HepG2 (cell line): ENCODE measurements around the gene SPN. TPM values are rescaled to one million over a fixed set of nuclear protein-coding genes. Genes with fewer than 3 reads are reported as not detected.

ENCODE experiments used
- ATAC-seq: fragments of 200-7000 bp; cut with Tn5 transposase; 3 replicates; pipeline ENCODE4 v1.9.1; 2020; ENCODE audit warnings: mild to moderate bottlenecking, moderate library complexity
- BruUV-seq: library from RNA; stranded (reverse); fragments of 400-500 nt; replicated peaks from 2 replicates; lab custom pipeline; 2021; lab: Mats Ljungman, UMichigan
- CTCF ChIA-PET: fragments of 300-600 bp; formaldehyde crosslinking; extraction: SDS; loops from one replicate; lab custom pipeline; 2021; ENCODE audit warnings: low total read pairs, inconsistent platforms, low intra/inter-chr PET ratio; lab: Yijun Ruan, JAX
- POLR2A ChIA-PET: fragments of 350-600 bp; sonication (Branson Sonifier 250); formaldehyde crosslinking; loops from one replicate; lab custom pipeline; 2020; ENCODE audit warnings: antibody characterized with exemption, inconsistent platforms; lab: Yijun Ruan, JAX
- DNase-seq: peaks from one replicate; pipeline ENCODE4 v3.0.0-alpha.2; 2015; ENCODE audit warnings: low spot score
- FAIRE-seq: peaks from 3 replicates; lab custom pipeline; 2011; peaks lifted over from hg19 to GRCh38; lab: Jason Lieb, UNC
- H2AFZ ChIP-seq: one replicate; pipeline ENCODE4 v1.6.1; 2011; ENCODE audit warnings: low read length, inconsistent platforms
- H3K27ac ChIP-seq: fragments of 300-600 bp; 3 replicates; pipeline ENCODE4 v1.8.0; 2011; ENCODE audit warnings: mixed run types, mild to moderate bottlenecking, mixed read lengths, low read length, inconsistent platforms; ENCODE audit not compliant: insufficient read depth; ENCODE audit errors: extremely low read length
- H3K27me3 ChIP-seq, 2 experiments: fragments of 200-600 bp in 1 of 2; 2 replicates in 1 of 2; 3 replicates in 1 of 2; pipeline versions ENCODE4 v1.6.0 to v1.8.0; 2011; ENCODE audit warnings: low read length in 2 of 2, mild to moderate bottlenecking in 2 of 2, moderate library complexity in 2 of 2, inconsistent platforms in 1 of 2; ENCODE audit not compliant: insufficient read depth in 2 of 2, control insufficient read depth in 1 of 2
- H3K36me3 ChIP-seq, 2 experiments: fragments of 200-600 bp in 1 of 2; replicated peaks in 1 of 2; 2 replicates in 1 of 2; 3 replicates in 1 of 2; pipeline versions ENCODE4 v1.5.1 to v1.8.0; 2011; ENCODE audit warnings: low read length in 2 of 2, inconsistent platforms in 1 of 2; ENCODE audit not compliant: insufficient read depth in 2 of 2, control insufficient read depth in 1 of 2
- H3K4me1 ChIP-seq: 2 replicates; pipeline ENCODE4 v1.5.1; 2012; ENCODE audit warnings: low read length, inconsistent platforms; ENCODE audit not compliant: insufficient read depth
- H3K4me2 ChIP-seq: 2 replicates; pipeline ENCODE4 v1.6.0; 2011; ENCODE audit warnings: low read depth, low read length, inconsistent platforms
- H3K4me3 ChIP-seq, 3 experiments: fragments of 200-600 bp in 1 of 3; sonication (generic), shearing (Covaris generic) in 1 of 3; replicated peaks in 1 of 3; 2 replicates each; pipeline ENCODE4 v1.5.1; 2011 to 2016; ENCODE audit warnings: low read length in 3 of 3, inconsistent platforms in 2 of 3, low read depth in 2 of 3, mild to moderate bottlenecking in 2 of 3, control low read depth in 1 of 3, mixed read lengths in 1 of 3; ENCODE audit not compliant: insufficient read depth in 1 of 3
- H3K79me2 ChIP-seq: one replicate; pipeline ENCODE4 v1.6.1; 2011; ENCODE audit warnings: low read length, inconsistent platforms; ENCODE audit not compliant: insufficient read depth
- H3K9ac ChIP-seq: 2 replicates; pipeline ENCODE4 v1.6.0; 2011; ENCODE audit warnings: mild to moderate bottlenecking, low read depth, low read length, inconsistent platforms; ENCODE audit not compliant: insufficient read depth
- H3K9me3 ChIP-seq: 2 replicates; pipeline ENCODE4 v1.5.1; 2012; ENCODE audit warnings: mild to moderate bottlenecking, low read length
- H4K20me1 ChIP-seq: 2 replicates; pipeline ENCODE4 v1.6.0; 2011; ENCODE audit warnings: inconsistent platforms, mild to moderate bottlenecking, low read length, moderate library complexity; ENCODE audit not compliant: insufficient read depth
- CCAR2 ChIP-seq: fragments of 200-400 bp; formaldehyde crosslinking; optimal IDR thresholded peaks from 2 replicates; pipeline ENCODE3; 2018; ENCODE audit warnings: low read depth, mild to moderate bottlenecking, low read length, moderate library complexity
- CHD4 ChIP-seq: fragments of 200-600 bp; sonication (generic); IDR thresholded peaks from 2 replicates; pipeline ENCODE4 v1.7.0; 2017; ENCODE audit warnings: mild to moderate bottlenecking, low read length, borderline replicate concordance
- FOXO4 ChIP-seq: sonication (generic); formaldehyde crosslinking; conservative IDR thresholded peaks from 2 replicates; pipeline ENCODE4 v1.8.1; 2023; ENCODE audit warnings: missing genetic modification reagents
- HOXA5 ChIP-seq: sonication (generic); formaldehyde crosslinking; IDR thresholded peaks from 2 replicates; pipeline ENCODE4 v1.4.0; 2020; ENCODE audit warnings: missing genetic modification reagents
- KDM1A ChIP-seq: IDR thresholded peaks from 2 replicates; pipeline ENCODE4 v1.6.1; 2016; ENCODE audit warnings: missing compliant biosample characterization
- ZMYM3 ChIP-seq: sonication (generic); formaldehyde crosslinking; IDR thresholded peaks from 2 replicates; pipeline ENCODE4 v1.5.1; 2020; ENCODE audit warnings: mild to moderate bottlenecking, missing genetic modification reagents
- ZNF274 ChIP-seq: sonication (generic); formaldehyde crosslinking; IDR thresholded peaks from 2 replicates; pipeline ENCODE4 v1.5.1; 2020; ENCODE audit warnings: mild to moderate bottlenecking, missing genetic modification reagents
- ZNF629 ChIP-seq: sonication (generic); formaldehyde crosslinking; conservative IDR thresholded peaks from 2 replicates; pipeline ENCODE4 v1.5.0; 2020; ENCODE audit warnings: missing genetic modification reagents
- WGBS: methylation state at CpG from one replicate; pipeline ENCODE4 v1.1.6; 2017; ENCODE audit warnings: low lambda C conversion rate; 5-methylcytosine and 5-hydroxymethylcytosine counted together
- in situ Hi-C: cut with HindIII; loops from 2 replicates; pipeline ENCODE4 v1.10.0; 2017; ENCODE audit warnings: low pct_unique_long_range_greater_than_20kb; ENCODE audit not compliant: extremely low pct_ligation_motif_present
- intact Hi-C: fragments of 100-400 bp; cut with micrococcal nuclease; formaldehyde crosslinking; loops from one replicate; pipeline ENCODE4 v1.10.0; 2022; ENCODE audit not compliant: unreplicated experiment
- polyA plus RNA-seq, 8 experiments: library from polyadenylated mRNA; depleted of rRNA in 3 of 8; stranded (reverse) in 7 of 8; unstranded in 1 of 8; fragments of >200 nt; fragmentation: Illumina TruSeq in 4 of 8; extraction: Trizol in 4 of 8; gene quantifications; 2 replicates each; pipeline versions ENCODE4 v1.2.1 to v1.2.3, GENCODE V29; 2011 to 2016; ENCODE audit warnings: low read depth in 4 of 8, missing spikeins in 1 of 8, mixed read lengths in 1 of 8; ENCODE audit not compliant: insufficient read depth in 1 of 8
- total RNA-seq, 5 experiments: library from RNA; depleted of rRNA; stranded (reverse); fragments of >200 nt; fragmentation: Illumina TruSeq; extraction: Trizol; gene quantifications; 2 replicates each; pipeline ENCODE4 v1.2.3, GENCODE V29; 2016; ENCODE audit warnings: low read depth in 1 of 5

The SPN gene
- total and polyA plus RNA-seq, 2 of the 13 experiments (the other 11 are each of a cell fraction or from before 2014, with no cell fraction given), result 0.22 to 1.6 TPM

DNA sequence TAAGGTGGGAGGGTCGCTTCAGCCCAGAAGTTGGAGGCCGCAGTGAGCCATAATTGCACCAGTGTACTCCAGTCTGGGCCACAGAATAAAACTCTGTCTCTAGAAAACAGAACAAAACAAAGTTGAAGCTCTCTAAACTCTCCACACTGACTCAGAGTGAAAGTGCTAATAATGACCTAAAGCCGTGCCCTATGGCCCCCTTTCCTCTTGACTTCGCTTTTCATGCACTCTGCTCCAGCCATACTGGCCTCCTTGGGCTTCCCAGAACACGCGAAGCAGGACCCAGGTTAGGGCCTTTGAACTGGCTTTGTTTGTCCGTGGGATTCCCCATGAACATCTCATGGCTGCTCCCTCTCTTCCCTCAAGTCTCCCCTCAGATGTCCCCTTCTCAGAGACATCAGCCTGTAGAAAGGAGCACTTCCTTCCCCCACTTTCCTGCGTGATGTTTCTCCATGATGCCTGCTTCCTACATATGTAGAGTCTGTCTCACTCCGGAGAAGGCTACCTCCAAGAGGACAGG lies 18.6 kb upstream of the SPN start:
- Histone ChIP-seq H2AFZ (peak overlapping the region; percentile 90), H3K4me1 (peaks cover 39% of the 10 kb centered on the region), H3K36me3 (no peaks in the 10 kb centered on the region), H3K79me2 (no peaks in the 10 kb centered on the region), H3K27me3 (no peaks in the 10 kb centered on the region; a peak in 1 of 5 replicates), H3K9me3 (no peaks in the 10 kb centered on the region), H3K4me3 (no peak overlapping the region), H3K27ac (no peak overlapping the region), H3K4me2 (peak overlapping the region; percentile 56), H3K9ac (no peak overlapping the region), H4K20me1 (no peaks in the 10 kb centered on the region)
- BruUV-seq, result no TSS peak
- 52% methylated on average over 9 of the region's 9 CpGs for WGBS
- ATAC-seq (peak; percentile 27; the same call in 2 of the 3 replicates), FAIRE-seq (no peak), DNase-seq (no peak)
- POLR2A ChIA-PET, result interaction anchor here (1.9 kb wide), 1 partner anchor 35 kb away, joined by 15 read pairs; the partner anchor contains the start of gene QPRT
- intact Hi-C loops (no loop called here), in situ Hi-C loops (no loop called here)
- CTCF ChIA-PET, result no interaction called here
- TF ChIP-seq FOXO4 (CRISPR knock-in tag), result 0 out of 2 replicates have a peak, but pooled peaks have one; percentile 22
- no peak for TF ChIP-seq HOXA5 (CRISPR knock-in tag)

- DNase-seq (no peak), FAIRE-seq (no peak), ATAC-seq (no peak)
- Histone ChIP-seq H4K20me1 (no peaks in the 10 kb centered on the region), H2AFZ (peak overlapping the region; percentile 68), H3K9ac (no peak overlapping the region), H3K4me2 (peak overlapping the region; percentile 65), H3K27me3 (no peaks in the 10 kb centered on the region; a peak in 1 of 5 replicates), H3K9me3 (no peaks in the 10 kb centered on the region), H3K27ac (no peak overlapping the region), H3K79me2 (no peaks in the 10 kb centered on the region), H3K36me3 (no peaks in the 10 kb centered on the region), H3K4me3 (no peak overlapping the region), H3K4me1 (peaks cover 46% of the 10 kb centered on the region)
- WGBS, result 87% methylated on average over 4 of the region's 4 CpGs
- ChIA-PET POLR2A (interaction anchor here (0.8 to 2.2 kb wide), 3 partner anchors 10 to 386 kb away, joined by 3 to 19 read pairs (median 9); partner anchors contain the start of gene QPRT), CTCF (no interaction called here)
- in situ Hi-C loops (no loop called here), intact Hi-C loops (no loop called here)
- TF ChIP-seq CCAR2 (no peak), ZNF629 (CRISPR knock-in tag) (peak; percentile 95), ZMYM3 (CRISPR knock-in tag) (peak; percentile 72), CHD4 (0 out of 2 replicates have a peak, but pooled peaks have one; percentile 29), KDM1A (CRISPR knock-in tag) (0 out of 2 replicates have a peak, but pooled peaks have one; percentile 46), ZNF274 (no peak)
- no TSS peak for BruUV-seq
Measured at GRCh38 chr16:29644973-29645693, 17.9 kb upstream of the SPN start.
